Stomach (tissue), 4 donors: Measurements from ENCODE around the gene SLC27A6.

ENCODE experiments used
- EP300 ChIP-seq: sonication (generic); formaldehyde crosslinking; IDR thresholded peaks from one replicate; pipeline ENCODE4 v1.6.1; 2017; ENCODE audit warnings: antibody characterized with exemption
- POLR2A ChIP-seq, 4 donors: fragments of 450-650 bp; IDR thresholded peaks; one replicate each; pipeline ENCODE4 v1.6.1; 2016; ENCODE audit warnings: antibody characterized with exemption in 4 of 4, control low read depth in 2 of 4, mild to moderate bottlenecking in 1 of 4, moderate library complexity in 1 of 4
- TF ChIP-seq, protein P1 (sequence below), 7 experiments: fragments of 450-650 bp in 4 of 7; fragments of 200-600 bp in 3 of 7; sonication (generic) in 3 of 7; IDR thresholded peaks; one replicate each; pipeline ENCODE4 v1.5.1; 2016 to 2019; ENCODE audit warnings: antibody characterized with exemption in 7 of 7, control low read depth in 2 of 7, mild to moderate bottlenecking in 1 of 7

DNA sequence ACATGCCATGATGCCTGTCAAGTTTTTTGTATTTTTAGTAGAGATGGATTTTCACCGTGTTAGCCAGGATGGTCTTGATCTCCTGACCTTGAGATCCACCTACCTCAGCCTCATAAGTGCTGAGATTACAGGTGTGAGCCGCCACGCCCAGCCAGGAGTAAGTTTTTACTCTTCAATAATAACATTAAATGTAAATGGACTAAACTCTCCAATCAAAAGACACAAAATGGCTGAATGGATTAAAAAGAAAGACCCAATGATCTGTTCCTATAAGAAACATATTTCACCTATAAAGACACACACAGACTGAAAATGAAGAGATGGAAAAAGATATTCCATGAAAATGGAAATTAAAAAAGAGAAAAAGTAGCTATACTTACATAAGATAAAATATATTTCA lies 92.0 kb downstream of the SLC27A6 start:
- TF ChIP-seq, protein P1, sequence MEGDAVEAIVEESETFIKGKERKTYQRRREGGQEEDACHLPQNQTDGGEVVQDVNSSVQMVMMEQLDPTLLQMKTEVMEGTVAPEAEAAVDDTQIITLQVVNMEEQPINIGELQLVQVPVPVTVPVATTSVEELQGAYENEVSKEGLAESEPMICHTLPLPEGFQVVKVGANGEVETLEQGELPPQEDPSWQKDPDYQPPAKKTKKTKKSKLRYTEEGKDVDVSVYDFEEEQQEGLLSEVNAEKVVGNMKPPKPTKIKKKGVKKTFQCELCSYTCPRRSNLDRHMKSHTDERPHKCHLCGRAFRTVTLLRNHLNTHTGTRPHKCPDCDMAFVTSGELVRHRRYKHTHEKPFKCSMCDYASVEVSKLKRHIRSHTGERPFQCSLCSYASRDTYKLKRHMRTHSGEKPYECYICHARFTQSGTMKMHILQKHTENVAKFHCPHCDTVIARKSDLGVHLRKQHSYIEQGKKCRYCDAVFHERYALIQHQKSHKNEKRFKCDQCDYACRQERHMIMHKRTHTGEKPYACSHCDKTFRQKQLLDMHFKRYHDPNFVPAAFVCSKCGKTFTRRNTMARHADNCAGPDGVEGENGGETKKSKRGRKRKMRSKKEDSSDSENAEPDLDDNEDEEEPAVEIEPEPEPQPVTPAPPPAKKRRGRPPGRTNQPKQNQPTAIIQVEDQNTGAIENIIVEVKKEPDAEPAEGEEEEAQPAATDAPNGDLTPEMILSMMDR (IDR thresholded peaks at IDR 0.05) = no peak
- TF ChIP-seq POLR2A (IDR thresholded peaks at IDR 0.05) (no peak), EP300 (no peak)
